Ishikawa (cell line): ENCODE measurements around the gene PHF13.

Experiments used
- CREB1 ChIP-seq: IDR thresholded peaks from 2 replicates; pipeline ENCODE4 v1.6.1; 2012; ENCODE audit warnings: low read depth
- MAX ChIP-seq: IDR thresholded peaks from 2 replicates; pipeline ENCODE4 v1.6.1; 2012
- RAD21 ChIP-seq: IDR thresholded peaks from 2 replicates; pipeline ENCODE4 v1.6.1; 2012; ENCODE audit warnings: low read depth
- REST ChIP-seq: IDR thresholded peaks from 2 replicates; pipeline ENCODE4 v1.6.1; 2012; ENCODE audit warnings: low read depth, mild to moderate bottlenecking
- USF1 ChIP-seq: IDR thresholded peaks from 2 replicates; pipeline ENCODE4 v1.6.1; 2012
- YY1 ChIP-seq: IDR thresholded peaks from 2 replicates; pipeline ENCODE4 v1.6.1; 2012; ENCODE audit warnings: low read depth
- ZBTB7A ChIP-seq: IDR thresholded peaks from 2 replicates; pipeline ENCODE4 v1.6.1; 2012; ENCODE audit warnings: low read depth

DNA sequence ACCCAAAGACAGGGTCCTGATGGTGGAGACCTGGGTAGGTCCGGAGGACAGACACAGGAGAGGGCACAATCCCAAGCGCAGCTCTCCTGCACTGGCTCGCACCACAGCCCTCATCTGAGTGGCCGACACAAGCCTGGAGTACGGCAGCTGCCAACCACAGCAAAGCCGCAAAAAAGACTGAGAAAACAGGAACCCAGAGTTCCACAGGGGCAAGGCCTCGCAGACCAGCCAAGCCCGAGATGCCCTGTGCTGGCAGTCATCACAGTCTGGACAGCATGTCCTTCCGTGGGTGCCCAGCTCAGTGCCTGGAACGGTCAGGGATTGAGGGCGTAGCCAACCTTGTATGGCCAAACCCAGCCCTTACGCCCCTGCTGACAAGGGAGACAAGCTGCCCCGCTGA lies 22.3 kb upstream of the PHF13 start:
- TF ChIP-seq YY1 (no peak), ZBTB7A (no peak), CREB1 (no peak), REST (no peak), MAX (no peak), USF1 (no peak), RAD21 (no peak)
